NB4 (cell line): ENCODE data around the gene NEK7.

Experiments used
- DNase-seq: peaks from one replicate; pipeline ENCODE4 v3.0.0; 2010; ENCODE audit warnings: low read depth
- H3K4me3 ChIP-seq: one replicate; pipeline ENCODE4 v1.5.1; 2011; ENCODE audit warnings: mild to moderate bottlenecking, low read depth, low read length, moderate library complexity
- CTCF ChIP-seq: IDR thresholded peaks from one replicate; pipeline ENCODE4 v1.5.1; 2012; ENCODE audit warnings: low read depth, low read length
- MYC ChIP-seq: IDR thresholded peaks from 2 replicates; pipeline ENCODE4 v1.6.1; 2011; ENCODE audit warnings: low read depth, low read length
- POLR2A ChIP-seq: IDR thresholded peaks from 2 replicates; pipeline ENCODE4 v1.6.1; 2011; ENCODE audit warnings: mild to moderate bottlenecking; ENCODE audit not compliant: insufficient read length; ENCODE audit errors: extremely low read depth
- TF ChIP-seq, protein P1 (sequence below): IDR thresholded peaks from 2 replicates; pipeline ENCODE4 v1.6.1; 2011; ENCODE audit warnings: low read depth, low read length

Gene NEK7

GRCh38 chr1:198171667-198172540 lies 15.1 kb downstream of the NEK7 start:
- peak; percentile 10 for DNase-seq
- no peak for TF ChIP-seq POLR2A
- no peak for TF ChIP-seq MYC
- TF ChIP-seq CTCF = no peak
- TF ChIP-seq, protein P1, sequence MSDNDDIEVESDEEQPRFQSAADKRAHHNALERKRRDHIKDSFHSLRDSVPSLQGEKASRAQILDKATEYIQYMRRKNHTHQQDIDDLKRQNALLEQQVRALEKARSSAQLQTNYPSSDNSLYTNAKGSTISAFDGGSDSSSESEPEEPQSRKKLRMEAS = no peak
- H3K4me3 ChIP-seq = no peak overlapping the region

GRCh38 chr1:198173832-198174231 lies 17.0 kb downstream of the NEK7 start:
- TF ChIP-seq POLR2A (no peak), MYC (no peak)
- TF ChIP-seq, protein P1 = no peak
- DNase-seq = no peak
- no peak overlapping the region for H3K4me3 ChIP-seq

DNA sequence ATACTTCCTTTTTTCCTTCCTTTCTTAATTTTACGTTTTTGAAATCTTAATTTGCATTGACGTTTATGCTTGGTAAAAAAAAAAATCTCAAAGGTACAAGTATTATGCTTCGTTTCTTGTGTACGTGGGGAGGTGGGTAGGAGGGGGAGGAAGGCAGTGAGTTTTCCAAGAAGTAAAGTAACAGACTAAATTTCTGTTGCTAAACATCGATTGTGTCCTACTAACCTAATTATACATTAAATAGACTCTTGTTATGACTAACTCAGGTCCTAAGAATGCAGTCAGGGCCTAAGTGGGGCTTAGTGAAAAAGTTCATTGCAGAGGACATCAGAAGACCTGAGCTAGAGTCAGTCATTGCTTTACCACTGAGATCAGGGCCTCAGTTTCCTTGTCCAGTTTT lies 17.5 kb downstream of the NEK7 start:
- no peak for DNase-seq
- H3K4me3 ChIP-seq = no peak overlapping the region
- TF ChIP-seq, protein P1 = no peak
- no peak for TF ChIP-seq CTCF
- TF ChIP-seq POLR2A = no peak
- no peak for TF ChIP-seq MYC

DNA sequence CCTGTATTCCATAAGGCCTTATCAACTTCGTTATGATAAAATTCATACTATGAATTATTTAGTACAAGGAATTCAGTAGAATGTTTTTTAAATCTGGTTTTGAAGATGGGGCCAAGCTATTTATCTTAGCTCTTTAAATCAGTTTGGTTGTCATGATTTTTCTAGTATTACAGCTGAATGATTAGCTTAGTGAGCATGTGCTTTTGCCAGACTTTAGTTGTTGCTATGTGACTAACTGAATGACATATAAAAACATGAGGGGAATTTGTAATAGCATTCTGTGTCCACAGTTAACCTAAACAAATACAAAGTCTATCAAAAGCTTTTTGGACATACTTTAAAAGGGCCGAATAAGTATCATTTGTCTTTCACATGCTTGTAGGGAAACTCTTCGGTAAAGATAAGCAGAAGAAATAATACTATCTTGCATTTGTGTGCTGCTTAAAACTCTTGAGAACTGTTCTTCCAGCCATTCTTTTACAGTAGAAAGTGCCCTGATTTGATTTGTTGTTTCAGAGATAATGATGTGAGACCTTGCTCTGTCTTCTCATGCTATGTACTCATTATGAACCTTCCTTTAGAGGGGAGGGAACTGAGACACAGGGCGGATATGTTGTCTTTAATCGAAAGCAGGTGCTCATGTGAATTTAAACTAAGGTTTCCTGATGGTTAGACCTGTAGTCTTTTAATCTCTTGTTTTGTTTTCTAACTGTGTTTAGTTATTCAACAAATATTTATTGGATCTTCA lies 18.8 kb downstream of the NEK7 start:
- no peak overlapping the region for H3K4me3 ChIP-seq
- TF ChIP-seq MYC (no peak), POLR2A (no peak), CTCF (no peak)
- TF ChIP-seq, protein P1 = no peak
- no peak for DNase-seq

DNA sequence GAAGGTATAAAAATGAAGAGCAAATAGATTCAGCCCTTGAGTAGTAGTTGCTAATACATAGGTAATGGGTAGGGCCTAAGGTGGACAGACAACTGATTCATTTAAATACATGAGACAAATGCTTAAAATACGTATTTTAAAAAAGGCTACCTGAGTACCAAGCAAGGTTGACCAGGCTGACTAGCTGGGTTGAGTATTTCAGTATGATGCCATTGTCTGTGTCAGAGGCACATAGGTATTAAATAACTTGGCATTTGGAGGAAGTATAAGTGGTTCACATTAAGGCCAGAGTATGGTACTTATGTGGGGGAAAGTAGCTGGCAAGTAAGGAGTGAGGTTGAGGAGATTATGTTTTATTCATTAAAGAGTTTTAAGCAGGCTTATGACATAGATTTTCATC lies 19.4 kb downstream of the NEK7 start:
- no peak for DNase-seq
- TF ChIP-seq, protein P1 = no peak
- no peak for TF ChIP-seq POLR2A
- no peak for TF ChIP-seq CTCF
- TF ChIP-seq MYC = no peak
- no peak overlapping the region for H3K4me3 ChIP-seq

- H3K4me3 ChIP-seq = no peak overlapping the region
- TF ChIP-seq POLR2A (no peak), CTCF (no peak), MYC (no peak)
- TF ChIP-seq, protein P1 = no peak
- no peak for DNase-seq
Measured at GRCh38 chr1:198177546-198177945, 20.7 kb downstream of the NEK7 start.
